GM19324 (cell line): ENCODE results near the gene MTOR.

Source experiments
- ATAC-seq: cut with Tn5 transposase; IDR thresholded peaks from one replicate; pipeline ENCODE4 v1.9.1; 2021; ENCODE audit warnings: mild to moderate bottlenecking, moderate library complexity; ENCODE audit not compliant: unreplicated experiment, low FRiP score

MTOR gene

DNA sequence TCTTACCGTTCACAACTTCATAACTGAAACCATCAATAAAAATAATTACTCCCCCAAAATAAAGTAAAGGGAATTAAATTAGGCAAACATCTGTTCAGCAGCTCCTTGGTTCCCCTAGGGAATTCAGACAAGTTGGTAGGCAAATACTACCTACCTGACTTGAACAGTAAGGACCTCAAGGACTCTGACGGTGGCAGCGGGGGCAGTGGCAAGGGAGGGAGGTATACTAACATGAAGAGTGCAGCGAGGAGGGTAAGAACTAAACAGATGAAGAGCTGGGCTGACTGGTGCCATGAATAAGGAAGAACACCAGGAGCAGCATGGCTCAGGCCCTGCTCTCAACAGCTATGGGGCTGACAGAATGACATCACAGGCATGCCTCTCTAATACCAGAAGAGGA lies 33.1 kb downstream of the MTOR start:
- no peak for ATAC-seq

DNA sequence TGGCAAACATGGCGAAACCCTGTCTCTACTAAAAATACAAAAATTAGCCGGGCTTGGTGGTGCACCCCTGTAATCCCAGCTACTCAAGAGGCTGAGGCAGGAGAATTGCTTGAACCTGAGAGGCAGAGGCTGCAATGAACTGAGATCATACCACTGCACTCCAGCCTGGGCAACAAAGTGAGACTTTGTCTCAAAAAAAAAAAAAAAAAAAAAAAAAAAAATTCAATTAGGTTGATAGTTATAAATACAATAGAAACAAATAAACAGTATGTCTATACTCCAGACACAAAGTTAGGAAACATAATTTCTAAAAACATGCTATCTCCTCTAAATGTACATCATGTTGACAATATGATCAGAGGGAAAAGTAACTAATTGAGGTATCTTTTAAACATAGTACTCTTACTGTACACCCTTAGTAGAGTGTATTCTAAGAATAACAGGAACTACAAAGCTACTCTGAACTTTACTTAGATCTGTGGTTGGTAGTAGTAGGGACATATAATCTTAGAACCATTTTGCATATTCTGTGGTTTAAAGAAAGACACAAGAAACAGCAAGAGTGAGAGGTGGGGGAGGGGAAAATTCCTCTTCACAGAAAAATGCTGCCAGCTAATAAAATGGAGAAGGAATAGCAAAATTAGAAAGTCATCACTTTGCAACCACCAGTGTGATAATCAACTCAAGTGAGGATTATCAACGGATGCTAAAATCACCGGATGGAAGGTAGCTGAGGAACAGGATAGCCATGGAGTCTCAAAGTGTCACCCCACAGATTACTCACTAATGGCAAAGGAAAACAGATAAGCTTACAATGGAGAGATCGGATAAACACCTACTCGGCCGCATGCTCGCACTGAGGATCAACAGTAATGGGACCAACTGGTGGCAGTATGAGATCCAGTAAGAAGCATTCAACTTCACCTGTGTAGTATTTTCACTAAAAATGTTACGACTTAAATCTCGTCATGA lies 35.0 kb downstream of the MTOR start:
- ATAC-seq: no peak

DNA sequence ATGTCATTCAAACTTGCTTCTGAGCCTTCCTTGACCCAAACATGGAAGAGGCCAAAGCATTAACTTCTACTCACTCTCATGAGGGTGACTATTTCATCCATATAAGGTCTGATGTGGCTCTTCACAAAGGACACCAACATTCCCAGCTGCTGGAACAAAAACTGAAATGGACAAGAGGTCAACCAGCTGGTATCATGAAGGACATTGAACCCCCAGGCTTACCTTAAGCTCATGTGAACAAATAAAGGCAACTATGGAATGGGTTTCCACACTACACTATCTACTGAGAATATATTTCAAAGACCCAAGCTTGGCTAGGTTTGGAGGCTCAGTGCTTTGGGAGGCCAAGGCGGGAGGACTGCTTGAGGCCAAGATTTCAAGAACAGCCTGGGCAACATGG lies 46.3 kb downstream of the MTOR start:
- no peak for ATAC-seq

DNA sequence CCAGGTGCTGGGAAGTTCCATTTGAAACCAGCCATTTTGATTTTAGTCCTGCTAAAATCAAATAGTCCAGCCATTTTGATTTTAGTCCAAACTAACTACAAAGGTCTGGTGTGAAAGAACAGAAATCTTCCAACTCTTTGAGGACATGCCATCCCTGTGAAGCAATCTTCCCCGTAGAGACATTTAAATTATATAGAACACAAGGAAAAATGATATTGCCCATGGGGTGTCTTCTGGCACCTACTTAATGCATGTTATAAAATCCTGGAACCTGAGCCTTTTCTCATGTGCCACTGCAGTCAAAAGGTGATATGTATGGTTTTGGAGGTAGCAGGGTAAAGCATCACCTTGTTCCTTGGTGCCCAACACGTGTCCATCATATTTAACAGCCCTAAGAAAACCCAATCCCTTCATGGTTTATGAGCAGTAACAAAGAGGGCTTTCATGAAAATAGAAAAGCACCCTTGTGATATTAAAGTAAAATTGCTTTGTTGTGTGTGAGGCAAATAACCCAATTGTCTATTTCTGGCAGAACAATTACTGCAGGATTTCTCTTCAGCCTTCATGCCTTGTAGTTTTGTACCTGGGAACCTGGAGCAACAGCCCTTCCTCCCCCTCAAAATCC lies 46.9 kb downstream of the MTOR start:
- ATAC-seq: no peak

DNA sequence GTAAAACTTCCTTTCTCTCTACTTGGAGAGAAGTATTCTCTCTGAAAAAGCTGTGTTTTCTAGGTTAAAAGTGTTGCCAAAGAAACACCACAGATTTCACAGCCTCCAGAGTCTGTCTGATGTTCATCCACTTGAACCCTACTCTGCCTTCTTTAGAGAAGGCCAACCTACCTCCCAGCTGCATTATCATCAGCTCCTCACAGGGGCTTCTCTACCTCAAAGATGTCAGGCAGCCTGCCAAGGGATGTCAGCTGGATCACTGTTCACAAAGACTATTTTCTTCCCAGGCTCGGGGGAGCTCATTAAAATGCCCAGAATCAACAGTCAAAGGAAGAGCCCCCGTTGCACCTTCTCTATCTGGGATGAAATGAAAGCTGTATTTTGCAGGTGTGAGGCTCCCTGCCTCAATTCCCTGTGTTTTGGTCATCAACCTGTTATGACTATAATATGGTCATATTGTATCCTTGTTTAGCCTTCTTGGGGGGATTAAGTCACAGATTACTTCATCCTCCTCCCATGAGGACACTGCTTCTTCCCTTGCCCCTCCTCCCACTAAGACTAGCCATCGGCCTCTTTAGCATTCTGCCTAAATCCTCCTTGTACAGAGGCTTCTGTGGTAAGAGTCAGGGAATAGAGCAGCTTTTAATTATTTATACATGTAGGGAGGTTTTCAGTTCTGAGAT lies 47.5 kb downstream of the MTOR start:
- ATAC-seq: no peak

DNA sequence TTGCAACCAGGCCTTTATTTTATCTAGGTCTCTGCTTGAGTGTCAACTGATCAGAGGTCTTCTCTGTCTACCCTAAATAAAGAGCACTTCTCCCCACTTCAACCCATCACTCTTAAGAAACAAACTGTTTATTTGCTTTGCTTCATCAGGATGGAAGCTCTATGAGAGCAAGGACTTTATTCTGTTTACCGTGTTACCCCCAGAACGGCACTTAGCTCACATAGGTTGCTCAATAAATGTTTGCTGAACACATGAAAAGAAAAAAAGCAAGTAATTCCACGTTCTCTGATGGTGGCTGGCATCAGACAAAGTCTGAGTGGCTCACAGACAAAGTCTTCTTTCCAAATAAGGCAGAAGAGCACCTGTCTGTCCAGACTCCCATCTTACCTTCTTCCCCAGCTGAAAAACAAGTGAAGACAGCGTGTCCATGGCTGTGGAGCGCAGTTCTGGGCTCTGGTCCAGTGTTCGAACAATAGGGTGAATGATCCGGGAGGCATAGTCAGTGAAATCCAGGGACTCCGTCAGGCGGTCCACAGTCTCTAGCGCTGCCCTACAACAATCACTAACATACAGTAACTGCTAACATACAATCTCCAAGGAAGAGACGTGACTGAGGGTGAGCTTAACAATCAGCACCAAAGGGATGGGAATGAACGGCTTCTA lies 50.3 kb downstream of the MTOR start:
- no peak for ATAC-seq

DNA sequence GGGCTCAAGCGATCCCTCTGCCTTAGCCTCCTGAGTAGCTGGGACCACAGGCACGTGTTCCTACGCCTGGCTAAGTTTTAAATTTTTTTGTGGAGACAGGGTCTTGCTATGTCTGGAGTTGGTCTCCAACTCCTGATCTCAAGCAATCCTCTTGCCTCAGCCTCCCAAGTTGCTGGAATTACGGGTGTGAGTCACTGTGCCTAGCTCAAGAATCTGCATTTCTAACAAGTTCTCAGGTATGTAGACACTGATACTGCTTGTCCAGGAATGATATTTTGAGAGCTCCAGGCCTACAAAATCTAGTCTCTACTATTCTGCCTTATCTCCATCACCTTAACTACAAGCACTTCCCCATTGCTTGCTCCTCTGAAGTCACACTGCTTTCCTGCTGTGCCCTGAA lies 50.9 kb downstream of the MTOR start:
- ATAC-seq: no peak

DNA sequence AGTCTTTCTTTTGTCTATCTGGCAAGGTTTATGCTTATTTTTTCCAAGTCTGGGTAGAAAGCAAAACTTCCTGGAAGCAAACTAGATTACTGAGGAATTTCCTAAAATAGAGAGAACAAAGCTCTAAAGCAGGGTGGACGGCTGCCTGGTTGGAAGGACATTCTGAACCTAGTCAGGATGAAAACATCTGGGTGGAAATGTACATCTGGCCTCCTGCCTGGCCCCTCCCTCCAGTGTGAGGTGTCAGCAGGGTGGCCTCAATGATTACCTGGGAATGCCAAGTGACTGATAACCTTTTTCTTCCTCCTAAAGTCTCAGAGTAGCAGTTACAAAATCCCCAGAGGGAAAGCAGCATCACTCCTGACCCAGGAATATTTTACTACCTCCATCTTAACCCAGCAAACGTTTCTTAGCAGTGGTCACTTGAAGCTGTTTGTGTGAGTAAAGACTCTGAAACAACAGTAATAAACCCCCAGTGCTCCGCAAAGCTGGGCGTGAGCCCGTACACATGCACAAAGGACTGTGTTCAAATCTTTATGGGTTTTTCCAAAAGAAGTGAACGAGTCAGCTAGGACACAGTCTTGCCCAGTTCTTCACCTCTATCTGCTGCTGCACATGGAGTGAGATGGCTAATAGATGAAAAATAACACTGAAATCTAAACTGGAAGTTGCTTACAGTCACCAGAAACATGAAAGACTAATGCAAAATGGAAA lies 54.3 kb downstream of the MTOR start:
- ATAC-seq: no peak

DNA sequence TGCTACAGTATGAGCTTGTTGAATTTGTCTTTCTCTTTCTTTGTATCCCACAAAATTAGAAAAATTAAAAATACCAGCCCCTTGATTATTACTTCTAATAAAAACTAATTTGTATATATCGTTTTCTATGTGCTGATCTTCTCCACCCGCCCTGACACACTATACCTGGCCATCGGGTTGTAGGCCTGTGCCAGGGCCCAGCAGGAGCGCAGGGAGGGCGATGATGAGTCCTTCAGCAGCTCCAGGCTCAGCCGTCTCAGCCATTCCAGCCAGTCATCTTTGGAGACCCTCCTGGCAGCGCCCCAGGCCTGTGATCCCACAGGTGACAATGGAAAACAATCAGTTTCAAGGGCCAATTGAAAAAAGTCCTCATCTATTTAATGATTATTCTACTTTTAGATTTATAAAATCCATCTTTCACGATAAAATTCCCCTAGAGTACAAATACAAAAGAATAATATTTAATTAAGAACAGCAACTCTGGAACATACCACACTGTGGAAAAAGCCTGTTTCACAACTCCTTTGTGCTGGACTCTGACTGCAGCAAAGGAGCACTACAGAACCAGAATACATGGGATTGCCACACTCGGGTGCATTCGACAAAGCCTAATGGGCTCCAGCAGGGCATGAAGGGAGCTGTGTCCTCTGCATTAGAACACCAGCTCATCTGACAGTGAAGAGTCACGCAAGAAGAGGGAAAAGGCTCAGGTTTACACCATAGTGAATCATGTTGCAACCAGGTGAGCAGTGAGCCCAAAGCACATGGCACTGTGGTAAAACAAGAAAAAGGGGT lies 57.8 kb downstream of the MTOR start:
- no peak for ATAC-seq

DNA sequence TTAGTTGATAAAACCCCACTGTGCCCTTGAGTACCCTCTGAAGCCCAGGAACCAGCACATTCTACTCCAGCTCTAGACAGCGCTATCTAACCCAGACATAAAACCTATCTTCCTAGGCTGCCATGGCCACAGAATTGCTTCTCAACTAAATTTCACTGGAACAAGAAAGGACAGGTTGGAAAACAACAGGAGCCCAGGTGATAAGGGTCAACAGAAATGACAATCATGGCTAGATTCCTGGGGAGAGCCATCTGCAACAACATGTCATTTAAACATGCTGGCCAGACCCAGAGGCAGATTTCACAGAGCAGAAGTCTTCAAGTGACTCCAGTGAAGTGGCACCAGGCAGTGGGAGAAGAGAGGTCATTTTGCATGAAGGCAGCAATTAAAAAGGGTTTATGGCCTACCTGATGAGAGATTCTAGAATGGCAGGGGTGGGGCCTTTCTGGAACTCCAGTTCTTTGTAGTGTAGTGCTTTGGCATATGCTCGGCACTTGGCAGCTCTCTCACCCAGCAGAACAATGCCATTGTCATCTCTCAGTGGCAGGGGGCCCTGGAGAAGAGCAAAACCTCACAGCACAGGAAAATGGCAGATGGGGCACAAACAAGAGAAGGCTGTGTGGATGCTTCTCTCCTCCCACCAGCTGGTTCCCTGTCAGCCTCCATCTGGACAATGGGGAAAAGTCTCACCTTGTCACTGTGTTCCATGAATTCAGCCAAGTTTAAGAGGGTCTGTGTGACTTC lies 63.3 kb downstream of the MTOR start:
- no peak for ATAC-seq

DNA sequence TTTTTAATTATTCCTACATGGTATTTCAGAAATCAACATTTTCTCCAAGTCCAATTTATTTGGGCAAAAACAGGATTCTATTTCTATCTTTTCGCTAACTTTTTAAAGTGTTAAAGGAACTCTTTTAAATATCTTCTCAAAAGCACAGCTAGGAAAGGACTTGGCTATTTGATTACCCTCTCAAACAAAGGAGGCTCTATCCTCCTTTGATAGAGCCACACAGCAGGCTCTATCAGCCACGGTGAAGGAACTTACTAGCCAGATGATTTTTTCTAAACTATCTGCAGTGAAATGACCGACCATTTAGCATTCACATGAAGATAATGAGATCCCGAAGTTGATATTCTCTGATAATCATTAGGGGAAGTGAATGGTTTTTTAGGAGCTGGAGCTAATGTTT lies 64.1 kb downstream of the MTOR start:
- no peak for ATAC-seq

DNA sequence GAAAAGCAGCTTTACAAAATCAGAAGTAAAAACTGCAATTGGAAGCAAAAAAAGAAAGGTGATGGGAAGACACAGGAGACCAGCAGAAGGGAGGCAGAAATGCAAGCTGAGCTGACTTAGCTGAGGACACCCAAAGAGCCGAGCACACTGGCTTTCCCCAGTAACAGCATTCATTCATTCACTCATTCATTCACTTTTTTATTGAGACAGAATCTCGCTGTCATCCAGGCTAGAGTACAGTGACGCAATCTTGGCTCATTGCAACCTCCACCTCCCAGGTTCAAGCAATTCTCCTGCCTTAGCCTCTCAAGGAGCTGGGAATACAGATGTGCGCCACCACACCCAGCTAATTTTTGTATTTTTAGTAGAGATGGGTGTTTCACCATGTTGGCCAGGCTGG lies 65.0 kb downstream of the MTOR start:
- ATAC-seq: no peak

DNA sequence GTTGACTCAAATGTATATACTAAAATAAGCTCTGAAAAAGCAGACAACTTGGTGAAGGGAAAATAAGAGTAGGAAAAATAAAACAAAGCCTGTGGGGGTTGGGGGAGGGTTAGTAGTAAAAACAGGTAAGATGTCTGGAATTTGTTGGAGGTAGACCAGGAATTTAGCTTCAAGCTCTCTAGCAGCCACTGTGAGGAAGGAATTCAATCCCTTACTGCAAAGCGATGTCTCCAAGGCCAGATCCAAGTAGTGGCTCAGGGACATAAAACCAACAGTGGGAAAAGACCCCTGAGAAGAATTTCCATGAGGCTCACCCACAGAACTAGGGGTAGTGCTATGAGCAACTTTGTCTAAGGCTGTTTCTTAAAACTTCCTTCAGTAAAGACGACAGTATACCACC lies 65.4 kb downstream of the MTOR start:
- no peak for ATAC-seq

DNA sequence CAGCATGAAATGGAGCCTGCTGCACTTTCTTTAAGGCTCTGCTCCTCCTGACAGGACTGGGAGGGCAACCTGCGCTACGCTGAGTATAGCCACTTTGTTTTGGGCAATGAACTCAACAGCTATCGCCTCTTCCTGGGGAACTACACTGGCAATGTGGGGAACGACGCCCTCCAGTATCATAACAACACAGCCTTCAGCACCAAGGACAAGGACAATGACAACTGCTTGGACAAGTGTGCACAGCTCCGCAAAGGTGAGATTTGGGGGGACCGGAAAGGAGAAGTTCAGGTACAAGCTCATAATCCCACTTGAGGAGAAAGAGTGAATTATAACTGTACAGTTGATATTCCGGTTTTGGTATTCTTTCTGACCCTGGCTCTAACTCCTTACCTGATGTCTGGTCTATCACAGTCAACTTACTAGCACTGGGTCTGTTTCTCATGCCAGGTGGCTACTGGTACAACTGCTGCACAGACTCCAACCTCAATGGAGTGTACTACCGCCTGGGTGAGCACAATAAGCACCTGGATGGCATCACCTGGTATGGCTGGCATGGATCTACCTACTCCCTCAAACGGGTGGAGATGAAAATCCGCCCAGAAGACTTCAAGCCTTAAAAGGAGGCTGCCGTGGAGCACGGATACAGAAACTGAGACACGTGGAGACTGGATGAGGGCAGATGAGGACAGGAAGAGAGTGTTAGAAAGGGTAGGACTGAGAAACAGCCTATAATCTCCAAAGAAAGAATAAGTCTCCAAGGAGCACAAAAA lies 67.8 kb downstream of the MTOR start:
- ATAC-seq: no peak

DNA sequence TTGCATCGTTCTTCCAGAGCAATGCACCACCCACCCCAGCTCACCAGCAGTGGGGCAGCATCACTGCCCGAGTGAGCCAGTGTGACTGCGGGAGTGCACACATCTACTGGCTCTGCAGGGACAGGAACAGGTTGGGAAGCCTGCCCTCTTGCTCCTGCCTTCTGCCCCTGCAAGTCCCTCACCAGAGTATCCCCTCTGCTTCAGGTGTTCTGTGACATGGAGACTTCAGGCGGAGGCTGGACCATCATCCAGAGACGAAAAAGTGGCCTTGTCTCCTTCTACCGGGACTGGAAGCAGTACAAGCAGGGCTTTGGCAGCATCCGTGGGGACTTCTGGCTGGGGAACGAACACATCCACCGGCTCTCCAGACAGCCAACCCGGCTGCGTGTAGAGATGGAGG lies 69.0 kb downstream of the MTOR start:
- no peak for ATAC-seq

DNA sequence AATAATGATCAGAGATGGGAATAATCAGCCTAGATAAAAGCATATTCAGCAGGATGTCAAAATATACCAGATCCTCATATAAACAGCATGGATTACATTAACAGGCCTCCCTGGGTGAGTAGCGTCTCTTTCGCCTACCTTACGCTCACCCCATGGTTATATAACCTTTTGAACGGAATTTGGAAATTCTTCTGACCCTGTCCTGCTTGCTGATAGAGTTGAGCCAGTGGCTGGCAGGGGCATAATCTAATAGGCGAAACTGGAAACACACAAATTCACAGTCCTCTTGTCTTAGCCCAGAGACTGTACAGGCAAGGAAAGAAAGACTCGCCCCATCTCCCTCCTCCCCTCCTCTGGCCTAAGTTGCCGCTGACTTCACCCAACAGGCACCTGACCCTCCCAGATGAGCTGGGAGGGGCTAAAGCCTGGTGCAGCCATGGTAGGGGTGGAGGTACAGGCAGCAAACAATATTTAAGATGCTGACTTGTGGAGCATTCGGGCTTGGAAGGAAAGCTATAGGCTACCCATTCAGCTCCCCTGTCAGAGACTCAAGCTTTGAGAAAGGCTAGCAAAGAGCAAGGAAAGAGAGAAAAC lies 73.4 kb downstream of the MTOR start, which contains the start of gene ANGPTL7:
Gene ANGPTL7 (plus strand): TSS at position 498 of the 594 bp plus-strand sequence. CDS start 225 bp downstream, outside the sequence.
- ATAC-seq: no peak

DNA sequence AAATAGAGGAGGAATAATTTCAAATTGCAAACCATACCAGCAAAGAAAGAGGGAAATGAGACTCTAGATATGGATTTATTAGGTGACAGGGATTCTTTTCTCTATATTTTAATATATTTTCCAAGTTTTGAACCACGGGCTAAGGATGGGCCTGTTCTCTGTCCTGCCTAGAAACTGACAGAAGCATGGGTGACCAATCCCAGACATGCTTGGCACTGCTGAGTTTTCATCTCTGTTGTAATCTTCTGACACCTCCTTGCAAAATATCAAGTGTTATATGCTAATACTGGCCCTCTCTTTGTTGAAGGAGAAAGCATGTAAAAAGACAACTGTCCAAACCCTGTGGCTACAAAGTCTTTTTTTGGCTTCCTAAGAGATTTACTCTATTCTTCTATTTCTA lies 74.0 kb downstream of the MTOR start:
- ATAC-seq: no peak

DNA sequence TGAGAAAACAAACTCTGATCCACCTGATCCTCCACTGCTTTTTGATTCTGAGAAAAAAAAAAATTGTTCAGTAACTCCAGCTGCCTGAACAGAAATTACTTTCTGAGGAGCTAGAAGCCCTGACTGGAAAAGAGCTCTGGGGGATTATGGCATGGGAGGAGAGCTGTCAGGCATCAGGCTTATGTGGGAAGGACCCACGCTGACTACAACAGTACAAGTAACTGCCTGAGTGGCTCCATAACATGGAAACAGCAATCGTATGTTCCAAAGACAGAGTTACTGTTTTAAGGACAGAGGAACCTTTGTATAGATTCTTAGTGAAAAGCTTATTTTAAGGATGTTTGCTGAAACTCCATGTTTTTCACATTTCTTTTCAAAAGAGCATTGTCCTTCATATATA lies 74.4 kb downstream of the MTOR start:
- no peak for ATAC-seq
